Activated naive CD4-positive, alpha-beta T cell treated with anti-CD3 and anti-CD28 coated beads for 36 hours (primary cell): ENCODE data around the gene CYLD. TPM values are rescaled to one million over a fixed set of nuclear protein-coding genes. Genes with fewer than 3 reads are reported as not detected.

ENCODE experiments used
- CTCF ChIA-PET: fragments of 350-600 bp; sonication (Branson Sonifier 250); formaldehyde crosslinking; loops from one replicate; lab custom pipeline; 2021; ENCODE audit warnings: antibody characterized with exemption; lab: Charles Lee
- DNase-seq: peaks from one replicate; pipeline ENCODE4 v3.0.0-alpha.2; 2020
- H3K27ac Mint-ChIP-seq: one replicate; pipeline ENCODE4 v1.8.0; 2021; ENCODE audit warnings: mild to moderate bottlenecking, mixed read lengths
- H3K27me3 Mint-ChIP-seq: one replicate; pipeline ENCODE4 v1.8.0; 2021; ENCODE audit warnings: low read depth, mixed read lengths
- H3K36me3 Mint-ChIP-seq: one replicate; pipeline ENCODE4 v1.8.0; 2021; ENCODE audit warnings: low read depth, mixed read lengths
- H3K4me1 Mint-ChIP-seq: one replicate; pipeline ENCODE4 v1.8.0; 2021; ENCODE audit warnings: low read depth, mixed read lengths
- H3K4me3 Mint-ChIP-seq: one replicate; pipeline ENCODE4 v1.8.0; 2021; ENCODE audit warnings: mild to moderate bottlenecking, moderate library complexity, mixed read lengths
- H3K9me3 Mint-ChIP-seq: one replicate; pipeline ENCODE4 v1.8.0; 2021; ENCODE audit warnings: mixed read lengths
- intact Hi-C: fragments of 100-400 bp; cut with micrococcal nuclease; formaldehyde crosslinking; loops from one replicate; pipeline ENCODE4 v1.15.1; 2023
- total RNA-seq, 2 experiments: library from RNA; stranded (reverse); gene quantifications; one replicate each; pipeline ENCODE4 v1.2.3, GENCODE V29; 2021

CYLD gene
- total RNA-seq, 2 experiments from 2014 or later, result 70.8 to 71.9 TPM

- intact Hi-C loops, result loop anchor here (5.0 kb wide), 1 partner anchor 949 kb away; no protein-coding TSS in a partner anchor
- Mint-ChIP-seq H3K27ac (no peak overlapping the region), H3K4me1 (no peaks in the 10 kb centered on the region)
These were observed 71.1 kb downstream of the CYLD start for GRCh38 chr16:50812876-50813466.

GRCh38 chr16:50814052-50814451 lies 72.2 kb downstream of the CYLD start:
- H3K36me3 Mint-ChIP-seq, result no peaks in the 10 kb centered on the region
- no peak overlapping the region for H3K27ac Mint-ChIP-seq
- CTCF ChIA-PET, result interaction anchor here (0.8 to 1.1 kb wide), 2 partner anchors 118 to 137 kb away, joined by 3 read pairs; no protein-coding TSS in a partner anchor
- no peaks in the 10 kb centered on the region for H3K9me3 Mint-ChIP-seq
- intact Hi-C loops, result loop anchor here (5.0 kb wide), 1 partner anchor 948 kb away; no protein-coding TSS in a partner anchor
- no peaks in the 10 kb centered on the region for H3K27me3 Mint-ChIP-seq
- H3K4me3 Mint-ChIP-seq, result no peak overlapping the region
- no peak for DNase-seq
- H3K4me1 Mint-ChIP-seq, result no peaks in the 10 kb centered on the region

More at GRCh38 chr16:50812876-50813466, 71.1 kb downstream of the CYLD start:
- H3K9me3 Mint-ChIP-seq, result no peaks in the 10 kb centered on the region
- H3K36me3 Mint-ChIP-seq, result no peaks in the 10 kb centered on the region
- CTCF ChIA-PET, result interaction anchor here (1.9 to 3.4 kb wide), 2 partner anchors 141 to 146 kb away, joined by 5 to 16 read pairs; no protein-coding TSS in a partner anchor
- DNase-seq, result no peak
- no peak overlapping the region for H3K4me3 Mint-ChIP-seq
- H3K27me3 Mint-ChIP-seq, result no peaks in the 10 kb centered on the region

- Mint-ChIP-seq H3K27ac (no peak overlapping the region), H3K4me3 (no peak overlapping the region), H3K4me1 (no peaks in the 10 kb centered on the region), H3K9me3 (no peaks in the 10 kb centered on the region), H3K27me3 (no peaks in the 10 kb centered on the region), H3K36me3 (no peaks in the 10 kb centered on the region)
- no peak for DNase-seq
- intact Hi-C loops, result loop anchor here (5.0 kb wide), 1 partner anchor 948 kb away; no protein-coding TSS in a partner anchor
- CTCF ChIA-PET, result interaction anchor here (0.6 to 1.1 kb wide), 3 partner anchors 69 to 138 kb away, joined by 3 read pairs; no protein-coding TSS in a partner anchor
These were observed 72.7 kb downstream of the CYLD start for GRCh38 chr16:50814541-50814940.

GRCh38 chr16:50815382-50815781 lies 73.5 kb downstream of the CYLD start:
- H3K4me1 Mint-ChIP-seq, result no peaks in the 10 kb centered on the region
- CTCF ChIA-PET, result interaction anchor here (2.7 kb wide), 1 partner anchor 8 kb away, joined by 13 read pairs; no protein-coding TSS in a partner anchor
- H3K9me3 Mint-ChIP-seq, result no peaks in the 10 kb centered on the region
- H3K36me3 Mint-ChIP-seq, result no peaks in the 10 kb centered on the region
- no peak overlapping the region for H3K4me3 Mint-ChIP-seq
- H3K27ac Mint-ChIP-seq, result no peak overlapping the region
- H3K27me3 Mint-ChIP-seq, result no peaks in the 10 kb centered on the region
- no peak for DNase-seq
- intact Hi-C loops, result no loop called here

- DNase-seq, result no peak
- Mint-ChIP-seq H3K4me3 (no peak overlapping the region), H3K9me3 (no peaks in the 10 kb centered on the region), H3K36me3 (no peaks in the 10 kb centered on the region), H3K4me1 (no peaks in the 10 kb centered on the region), H3K27me3 (no peaks in the 10 kb centered on the region), H3K27ac (no peak overlapping the region)
- intact Hi-C loops, result no loop called here
- CTCF ChIA-PET, result interaction anchor here (1.4 to 2.7 kb wide), 2 partner anchors 10 to 145 kb away, joined by 5 to 13 read pairs; no protein-coding TSS in a partner anchor
These were observed 75.1 kb downstream of the CYLD start for GRCh38 chr16:50816901-50817555.

GRCh38 chr16:50818380-50818779 lies 76.5 kb downstream of the CYLD start:
- CTCF ChIA-PET, result interaction anchor here (1.2 kb wide), 1 partner anchor 12 kb away, joined by 4 read pairs; no protein-coding TSS in a partner anchor
- no peak overlapping the region for H3K4me3 Mint-ChIP-seq

GRCh38 chr16:50819706-50820105 lies 77.8 kb downstream of the CYLD start:
- intact Hi-C loops, result no loop called here
- no peak for DNase-seq
- H3K27ac Mint-ChIP-seq, result no peak overlapping the region
- H3K27me3 Mint-ChIP-seq, result peaks cover 5% of the 10 kb centered on the region
- no peak overlapping the region for H3K4me3 Mint-ChIP-seq
- no peaks in the 10 kb centered on the region for H3K9me3 Mint-ChIP-seq
- no peaks in the 10 kb centered on the region for H3K4me1 Mint-ChIP-seq
- CTCF ChIA-PET, result no interaction called here
- H3K36me3 Mint-ChIP-seq, result no peaks in the 10 kb centered on the region

More at GRCh38 chr16:50818380-50818779, 76.5 kb downstream of the CYLD start:
- intact Hi-C loops, result no loop called here
- H3K36me3 Mint-ChIP-seq, result no peaks in the 10 kb centered on the region
- no peak overlapping the region for H3K27ac Mint-ChIP-seq
- H3K4me1 Mint-ChIP-seq, result no peaks in the 10 kb centered on the region
- no peaks in the 10 kb centered on the region for H3K27me3 Mint-ChIP-seq
- DNase-seq, result no peak
- no peaks in the 10 kb centered on the region for H3K9me3 Mint-ChIP-seq

- Mint-ChIP-seq H3K27me3 (peaks cover 5% of the 10 kb centered on the region), H3K27ac (no peak overlapping the region), H3K4me1 (no peaks in the 10 kb centered on the region), H3K9me3 (no peaks in the 10 kb centered on the region), H3K36me3 (no peaks in the 10 kb centered on the region), H3K4me3 (no peak overlapping the region)
- intact Hi-C loops, result no loop called here
- no peak for DNase-seq
- CTCF ChIA-PET, result interaction anchor here (0.6 to 1.3 kb wide), 2 partner anchors 14 to 644 kb away, joined by 3 to 4 read pairs; no protein-coding TSS in a partner anchor
These were observed 78.3 kb downstream of the CYLD start for GRCh38 chr16:50820225-50820624.

- DNase-seq, result no peak
- CTCF ChIA-PET, result interaction anchor here (1.3 kb wide), 1 partner anchor 15 kb away, joined by 4 read pairs; no protein-coding TSS in a partner anchor
- intact Hi-C loops, result no loop called here
These were observed 79.7 kb downstream of the CYLD start for GRCh38 chr16:50821586-50821985.

GRCh38 chr16:50822671-50823070 lies 80.8 kb downstream of the CYLD start:
- Mint-ChIP-seq H3K27ac (no peak overlapping the region), H3K36me3 (no peaks in the 10 kb centered on the region), H3K27me3 (peaks cover 8% of the 10 kb centered on the region), H3K4me1 (no peaks in the 10 kb centered on the region), H3K4me3 (no peak overlapping the region), H3K9me3 (no peaks in the 10 kb centered on the region)
- CTCF ChIA-PET, result interaction anchor here (1.0 kb wide), 1 partner anchor 13 kb away, joined by 4 read pairs; no protein-coding TSS in a partner anchor
- intact Hi-C loops, result no loop called here
- no peak for DNase-seq

More at GRCh38 chr16:50821586-50821985, 79.7 kb downstream of the CYLD start:
- Mint-ChIP-seq H3K27me3 (peaks cover 5% of the 10 kb centered on the region), H3K4me1 (no peaks in the 10 kb centered on the region), H3K36me3 (no peaks in the 10 kb centered on the region), H3K27ac (no peak overlapping the region), H3K4me3 (no peak overlapping the region), H3K9me3 (no peaks in the 10 kb centered on the region)

- Mint-ChIP-seq H3K9me3 (no peaks in the 10 kb centered on the region), H3K4me3 (no peak overlapping the region), H3K36me3 (no peaks in the 10 kb centered on the region), H3K27ac (no peak overlapping the region), H3K27me3 (peaks cover 8% of the 10 kb centered on the region), H3K4me1 (no peaks in the 10 kb centered on the region)
- CTCF ChIA-PET, result no interaction called here
- intact Hi-C loops, result no loop called here
- no peak for DNase-seq
These were observed 85.0 kb downstream of the CYLD start for GRCh38 chr16:50826797-50827316.

GRCh38 chr16:50828164-50828702 lies 86.3 kb downstream of the CYLD start:
- Mint-ChIP-seq H3K4me3 (no peak overlapping the region), H3K36me3 (no peaks in the 10 kb centered on the region), H3K9me3 (peaks cover 1% of the 10 kb centered on the region), H3K27me3 (peaks cover 8% of the 10 kb centered on the region), H3K4me1 (no peaks in the 10 kb centered on the region), H3K27ac (no peak overlapping the region)
- intact Hi-C loops, result no loop called here
- CTCF ChIA-PET, result no interaction called here
- no peak for DNase-seq
